ENCODE results near the gene KIAA1614. TPM values are rescaled to one million over a fixed set of nuclear protein-coding genes. Genes with fewer than 3 reads are reported as not detected.

KIAA1614 gene
- total RNA-seq, 1 donor from 2014 or later, result 3.6 TPM

DNA sequence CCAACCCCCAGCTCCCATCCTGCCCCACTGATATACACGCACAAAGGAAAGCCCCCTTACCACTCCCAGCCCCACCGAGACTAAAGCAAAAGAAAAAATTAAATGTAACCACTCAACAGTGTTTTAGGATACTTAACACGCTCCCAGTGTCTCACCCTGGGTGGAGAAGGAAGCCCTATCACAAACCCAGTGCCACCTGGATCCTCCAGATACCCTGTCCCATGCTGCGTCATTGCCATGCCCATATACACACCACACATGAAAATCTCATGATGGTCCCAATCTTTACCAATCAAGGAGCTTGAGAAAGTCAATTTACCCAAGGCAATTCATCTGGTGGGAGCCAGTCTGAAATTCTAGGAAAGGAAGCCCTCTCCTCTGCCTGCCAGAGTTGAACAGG, 11.2 kb downstream of the KIAA1614 start:
- DNase-seq (ENCODE audit: low read depth in 2 of 2), result no peak

DNA sequence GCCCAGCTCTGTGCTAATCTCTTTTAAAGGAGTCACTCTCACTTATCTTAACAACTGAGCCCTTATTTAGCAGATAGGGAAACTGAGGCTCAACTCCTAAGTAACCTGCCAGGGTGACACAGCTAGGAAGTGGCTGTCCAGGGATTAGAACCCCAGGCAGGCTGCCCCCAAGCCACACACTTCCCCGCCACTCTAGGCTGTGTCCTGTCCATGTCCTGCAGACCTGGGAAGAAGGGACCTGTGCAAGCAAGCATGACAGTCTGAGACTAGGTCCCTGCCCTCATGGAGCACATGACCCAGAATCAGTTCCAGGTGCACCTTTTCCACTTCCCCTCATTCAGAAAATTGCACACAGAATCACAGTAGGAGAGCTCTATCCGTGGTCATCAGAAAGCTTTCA, 12.2 kb downstream of the KIAA1614 start:
- DNase-seq (ENCODE audit: low read depth in 2 of 2), result no peak

DNA sequence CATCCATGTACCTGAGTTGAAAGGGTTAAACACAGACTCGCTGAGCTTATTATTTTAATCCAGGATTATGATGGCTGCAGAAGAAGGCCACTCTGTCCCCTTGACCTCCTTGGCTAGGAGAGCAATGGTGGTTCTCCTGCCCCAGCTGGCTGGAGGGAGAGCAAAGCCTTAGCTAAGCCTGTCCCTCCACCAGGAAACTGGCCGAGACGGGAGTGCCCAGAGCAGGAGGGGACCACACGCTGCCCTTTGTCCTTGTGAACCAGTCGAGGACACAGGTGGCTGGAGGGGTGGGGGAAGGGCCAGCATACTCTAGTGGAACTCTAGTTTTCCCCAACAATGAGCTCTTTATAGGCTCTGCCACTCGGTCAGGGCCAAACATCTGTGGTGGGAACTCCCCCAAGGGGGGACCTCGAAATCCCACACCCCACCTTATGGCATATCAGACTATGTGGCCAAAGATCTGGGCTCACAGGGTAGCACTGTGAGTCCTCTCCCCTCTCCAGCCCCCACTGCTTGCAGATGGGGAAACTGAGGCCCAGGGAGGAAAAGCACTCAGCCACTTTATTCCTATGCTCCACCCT, 12.9 kb downstream of the KIAA1614 start:
- DNase-seq (ENCODE audit: low read depth in 2 of 2), result no peak

DNA sequence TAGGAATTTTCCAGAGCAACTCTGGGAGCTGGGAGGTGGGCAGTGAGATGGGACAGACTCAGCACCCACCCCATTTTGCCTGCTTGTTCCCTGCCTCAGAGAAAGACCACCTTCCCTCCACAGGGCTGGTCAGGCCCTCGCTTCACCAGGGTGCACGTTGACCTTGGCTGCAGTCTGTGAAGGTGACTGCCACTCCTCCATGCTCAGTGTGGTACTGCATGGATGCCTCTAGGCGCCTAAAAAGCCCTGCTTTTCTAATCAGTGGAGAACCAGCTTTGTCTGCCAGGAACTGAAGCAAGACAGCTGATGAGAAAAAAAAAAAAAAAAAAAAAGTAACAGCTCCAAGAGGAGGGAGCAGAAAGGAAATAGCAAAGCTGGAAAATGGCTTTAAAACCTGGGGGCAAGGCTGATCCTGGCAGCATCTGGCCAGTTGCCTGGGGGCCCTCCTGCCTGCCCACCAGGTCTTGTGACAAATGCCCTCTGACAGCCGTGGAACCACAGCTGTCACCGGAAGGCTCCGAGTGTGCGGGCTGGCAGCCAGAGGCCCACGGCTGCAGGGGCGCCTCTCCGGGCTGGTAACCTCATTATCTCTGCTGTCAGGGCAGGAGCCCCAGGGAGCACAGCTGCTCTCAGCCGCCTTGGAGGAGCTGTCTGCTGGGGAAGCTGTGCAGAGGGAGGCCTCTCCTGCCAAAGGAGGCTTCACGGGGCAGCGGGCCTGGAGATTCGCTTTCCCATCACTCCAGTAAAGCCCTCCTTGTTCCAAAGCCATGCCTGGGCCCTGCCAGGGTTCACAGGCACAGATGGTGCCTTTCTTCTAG, 13.7 kb downstream of the KIAA1614 start:
- peak in 1 of 2 donors; percentile 20 for DNase-seq (ENCODE audit: low read depth in 2 of 2)

DNA sequence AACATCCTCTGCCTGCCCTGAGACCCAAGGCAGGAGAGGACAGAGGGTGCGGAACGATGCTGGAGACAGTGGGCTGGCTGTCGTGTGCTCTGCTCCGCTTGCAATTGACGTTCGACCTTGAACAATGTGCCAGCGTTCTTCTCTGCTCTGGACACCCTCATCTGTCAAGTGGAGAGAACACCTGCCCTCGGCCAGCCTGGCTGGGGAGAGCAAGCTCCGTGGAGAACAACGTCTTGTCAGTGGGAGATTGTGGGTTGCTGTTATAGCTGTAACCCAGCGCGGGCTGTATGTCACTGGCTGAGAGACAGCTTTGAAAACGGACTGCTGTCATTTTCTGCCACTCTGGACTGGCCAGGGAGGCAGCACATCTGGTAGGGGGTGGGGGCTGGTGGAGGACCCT, 14.7 kb downstream of the KIAA1614 start:
- DNase-seq (ENCODE audit: low read depth in 2 of 2), result no peak

DNA sequence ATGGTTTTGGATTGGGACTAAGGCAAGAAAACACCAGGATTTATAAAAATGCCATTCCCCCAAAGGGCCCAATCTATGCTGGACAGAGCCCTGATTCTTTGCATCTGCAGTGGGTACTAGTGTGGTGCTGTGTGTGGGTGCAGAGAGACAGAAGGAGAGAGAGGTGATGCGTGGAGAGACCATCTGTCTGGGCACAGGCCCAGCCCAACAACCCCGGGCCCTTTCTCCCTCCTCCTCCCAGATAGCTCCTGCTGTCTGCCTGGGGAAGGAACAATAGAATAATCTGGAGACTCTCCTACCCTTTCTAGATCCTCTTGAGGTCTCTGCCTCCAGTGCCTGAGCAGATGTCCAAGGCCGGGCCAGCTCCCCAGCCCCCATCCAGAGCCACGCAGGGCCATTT, 15.1 kb downstream of the KIAA1614 start:
- no peak for DNase-seq (ENCODE audit: low read depth in 2 of 2)

DNA sequence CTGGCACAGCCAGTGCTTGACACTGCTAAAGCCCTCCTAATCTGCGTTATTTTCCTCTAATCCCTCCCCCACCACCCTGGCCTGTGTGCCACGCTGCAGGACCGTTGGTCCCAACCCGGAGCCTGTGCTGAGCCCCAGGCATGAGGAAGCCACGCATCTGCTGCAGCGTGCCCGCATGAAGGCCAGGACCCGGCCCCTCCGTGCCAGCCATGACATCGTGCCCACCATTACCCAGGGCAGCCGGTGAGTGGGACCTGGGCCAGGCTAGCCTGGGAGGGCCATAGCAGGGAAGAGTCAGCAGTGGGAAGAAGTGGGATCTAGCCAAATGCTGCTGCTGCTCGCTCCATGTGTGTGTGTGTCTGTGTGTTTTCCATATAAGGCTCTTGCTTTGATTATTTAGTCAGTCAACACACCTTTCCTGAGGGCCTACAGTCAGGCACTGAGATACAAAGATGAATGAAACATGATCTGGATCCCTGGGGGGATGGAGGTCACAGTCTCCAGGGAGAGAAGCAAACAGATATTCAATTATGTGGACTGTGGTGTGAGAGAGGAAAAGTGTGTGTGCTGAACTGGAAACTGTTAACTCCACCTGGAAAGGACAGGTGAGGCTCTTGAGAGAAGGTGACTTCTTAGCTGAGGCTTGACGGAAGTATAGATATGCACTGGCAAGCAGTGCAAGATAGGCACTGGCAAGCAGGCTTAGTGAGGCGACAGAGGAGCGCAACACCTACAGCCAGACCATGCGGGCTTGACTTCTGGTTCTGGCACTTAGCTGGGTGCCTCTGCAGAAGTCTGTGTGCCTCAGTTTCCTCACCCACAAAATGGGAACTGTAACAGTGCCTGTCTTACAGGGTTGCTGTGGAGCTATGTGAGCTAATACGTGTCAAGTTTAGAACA, 15.9 kb downstream of the KIAA1614 start:
- no peak for DNase-seq (ENCODE audit: low read depth in 2 of 2)

DNA sequence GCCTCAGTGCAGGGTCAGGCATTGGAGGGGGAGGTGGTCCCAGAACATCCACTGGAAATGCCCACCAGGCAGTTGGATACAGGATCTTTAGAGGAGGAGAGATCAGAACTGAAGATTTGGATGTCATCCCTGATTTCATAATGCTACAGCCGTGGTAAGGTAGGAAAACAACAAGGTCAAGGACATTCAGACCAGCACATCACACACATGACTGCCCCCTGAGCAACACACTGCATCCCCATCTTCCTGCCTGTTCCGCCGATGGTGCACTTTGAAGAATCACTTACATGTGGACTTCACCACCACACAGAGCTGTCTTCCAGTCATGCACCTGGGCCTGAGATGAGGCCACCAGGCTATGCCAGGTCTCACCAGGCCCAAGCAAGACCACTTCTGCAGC, 16.7 kb downstream of the KIAA1614 start:
- no peak for DNase-seq (ENCODE audit: low read depth in 2 of 2)

DNA sequence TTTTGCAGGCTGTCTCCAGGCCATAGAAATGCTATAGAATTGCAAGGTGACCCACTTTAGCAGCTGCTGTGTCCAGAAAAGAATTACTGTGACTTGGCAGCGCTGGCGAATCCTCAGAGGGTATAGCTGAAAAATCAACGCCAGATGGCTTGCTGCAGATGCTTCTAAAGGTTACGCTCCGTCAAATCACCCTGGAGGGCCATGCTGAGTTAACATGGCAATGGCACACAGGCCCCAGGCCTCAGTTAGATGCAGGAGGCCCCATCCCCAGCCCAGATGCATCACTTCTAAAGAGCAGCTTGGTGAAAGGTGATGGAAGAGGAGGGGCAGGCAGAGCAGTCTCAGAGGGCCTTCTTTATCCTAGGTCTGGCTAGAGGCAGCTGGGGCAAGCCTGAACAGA, 18.0 kb downstream of the KIAA1614 start:
- no peak for DNase-seq (ENCODE audit: low read depth in 2 of 2)

DNA sequence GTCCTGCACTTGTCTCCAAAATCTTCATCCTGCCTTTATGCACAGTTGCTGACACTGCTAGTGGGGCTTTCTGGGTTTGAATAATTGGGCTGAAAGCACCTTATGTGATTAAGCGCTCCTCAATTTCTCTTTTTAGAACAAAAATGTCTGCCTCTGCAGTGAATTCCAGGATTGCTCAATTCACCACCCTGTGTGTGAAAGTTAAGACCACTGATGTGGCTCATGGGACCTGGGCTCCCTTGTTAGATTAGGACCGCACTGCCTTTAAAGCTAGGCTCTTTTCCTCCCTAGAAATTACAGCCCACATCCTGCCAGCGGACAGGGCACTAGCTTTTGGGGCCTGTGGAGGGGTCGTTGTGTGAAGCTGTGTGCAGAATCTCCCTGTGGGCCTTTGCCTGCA, 18.8 kb downstream of the KIAA1614 start:
- no peak for DNase-seq (ENCODE audit: low read depth in 2 of 2)

DNA sequence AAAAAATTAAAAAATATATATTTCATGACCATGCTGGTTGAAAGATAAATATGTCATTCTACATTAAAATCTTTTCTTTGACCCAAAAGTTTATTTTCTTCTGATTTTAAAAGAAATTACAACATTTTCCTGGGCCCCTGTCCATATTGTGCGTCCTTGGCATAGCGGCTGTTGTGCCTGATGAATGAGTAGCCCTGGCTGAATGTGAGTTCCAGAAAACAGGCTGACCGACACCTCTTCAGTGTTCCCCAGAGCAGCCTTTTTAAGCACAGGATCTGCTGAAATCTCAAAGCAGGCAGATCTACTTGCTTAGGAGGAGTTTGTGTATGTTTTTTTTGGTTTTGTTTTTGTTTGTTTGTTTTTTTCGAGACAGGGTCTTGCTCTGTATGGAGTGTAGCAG, 19.7 kb downstream of the KIAA1614 start:
- no peak for DNase-seq (ENCODE audit: low read depth in 2 of 2)

DNA sequence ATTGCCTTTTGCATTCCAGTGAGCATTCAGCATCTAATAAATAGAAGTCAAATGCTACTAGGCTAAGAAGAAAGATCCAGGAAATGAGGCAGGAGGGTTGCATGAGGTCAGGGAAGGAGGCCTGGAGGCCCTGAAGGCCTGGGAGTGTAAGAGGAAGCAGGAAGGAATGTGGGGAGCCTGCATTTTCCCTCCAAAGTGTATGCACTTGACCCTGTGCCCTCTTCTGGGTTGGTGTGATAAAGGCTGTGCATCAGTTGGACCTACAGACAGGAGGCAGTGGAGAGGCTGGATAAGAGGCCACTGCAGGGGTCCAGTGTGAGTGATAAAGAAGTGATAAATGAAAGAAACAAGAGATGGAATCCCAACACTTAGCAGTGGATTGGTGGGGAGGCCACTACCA, 20.4 kb downstream of the KIAA1614 start:
- DNase-seq (ENCODE audit: low read depth in 2 of 2), result no peak

DNA sequence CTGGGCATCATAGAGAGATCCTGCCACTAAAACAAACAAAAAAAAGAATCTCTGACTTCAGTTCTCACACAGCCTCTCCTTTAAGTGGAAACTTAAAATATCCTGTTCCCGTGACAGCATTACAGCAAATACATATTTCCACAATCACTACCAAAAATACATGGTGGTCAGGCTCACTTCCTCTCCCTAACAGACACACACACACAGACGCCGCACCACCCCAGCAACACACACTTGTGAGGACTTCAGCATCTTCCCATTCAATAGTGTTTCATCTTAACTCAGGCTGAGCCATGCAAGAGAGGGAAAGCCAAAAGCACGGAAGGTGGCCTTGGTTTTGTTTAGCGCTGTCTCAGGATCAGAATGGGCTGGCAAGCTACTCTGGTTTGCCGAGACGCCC, 21.9 kb downstream of the KIAA1614 start:
- no peak for DNase-seq (ENCODE audit: low read depth in 2 of 2)

DNA sequence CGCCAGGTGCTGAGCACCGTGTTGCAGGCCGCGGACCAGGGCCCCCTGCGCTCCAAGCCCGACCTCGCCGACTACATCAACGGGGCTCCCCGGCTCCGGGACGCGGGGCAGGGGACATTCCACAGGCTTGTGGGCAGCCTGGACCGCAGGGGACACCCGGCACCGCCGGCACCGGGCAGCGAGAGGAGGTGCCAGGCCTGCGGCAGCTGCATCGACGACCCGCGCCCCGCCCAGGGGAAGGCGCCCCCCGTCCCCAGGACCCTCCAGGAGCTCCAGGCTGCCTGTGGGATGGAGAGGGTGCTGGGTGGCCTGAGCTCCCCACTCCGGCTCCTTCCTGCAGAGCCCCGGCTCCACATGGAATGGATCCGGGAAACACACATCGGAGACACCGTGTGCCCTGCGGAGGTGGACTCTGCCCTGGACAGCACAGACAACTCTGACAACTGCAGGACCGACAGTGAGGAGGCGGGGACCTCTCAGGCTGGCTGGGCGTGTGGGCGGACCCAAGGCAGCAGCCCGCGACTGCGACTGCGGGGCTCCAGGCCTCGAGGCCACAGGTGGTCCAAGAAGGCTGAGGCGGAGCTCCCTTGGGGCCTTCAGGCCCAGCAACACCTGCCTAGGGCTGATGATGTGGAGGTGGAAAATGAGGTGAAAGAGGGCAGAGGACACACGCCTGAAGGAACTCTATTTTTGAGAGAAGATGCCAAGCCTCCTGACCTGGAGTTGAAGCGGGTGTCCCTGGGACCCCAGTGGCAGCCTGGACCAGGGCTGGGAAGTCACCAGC, 22.8 kb downstream of the KIAA1614 start:
- no peak for DNase-seq (ENCODE audit: low read depth in 2 of 2)

DNA sequence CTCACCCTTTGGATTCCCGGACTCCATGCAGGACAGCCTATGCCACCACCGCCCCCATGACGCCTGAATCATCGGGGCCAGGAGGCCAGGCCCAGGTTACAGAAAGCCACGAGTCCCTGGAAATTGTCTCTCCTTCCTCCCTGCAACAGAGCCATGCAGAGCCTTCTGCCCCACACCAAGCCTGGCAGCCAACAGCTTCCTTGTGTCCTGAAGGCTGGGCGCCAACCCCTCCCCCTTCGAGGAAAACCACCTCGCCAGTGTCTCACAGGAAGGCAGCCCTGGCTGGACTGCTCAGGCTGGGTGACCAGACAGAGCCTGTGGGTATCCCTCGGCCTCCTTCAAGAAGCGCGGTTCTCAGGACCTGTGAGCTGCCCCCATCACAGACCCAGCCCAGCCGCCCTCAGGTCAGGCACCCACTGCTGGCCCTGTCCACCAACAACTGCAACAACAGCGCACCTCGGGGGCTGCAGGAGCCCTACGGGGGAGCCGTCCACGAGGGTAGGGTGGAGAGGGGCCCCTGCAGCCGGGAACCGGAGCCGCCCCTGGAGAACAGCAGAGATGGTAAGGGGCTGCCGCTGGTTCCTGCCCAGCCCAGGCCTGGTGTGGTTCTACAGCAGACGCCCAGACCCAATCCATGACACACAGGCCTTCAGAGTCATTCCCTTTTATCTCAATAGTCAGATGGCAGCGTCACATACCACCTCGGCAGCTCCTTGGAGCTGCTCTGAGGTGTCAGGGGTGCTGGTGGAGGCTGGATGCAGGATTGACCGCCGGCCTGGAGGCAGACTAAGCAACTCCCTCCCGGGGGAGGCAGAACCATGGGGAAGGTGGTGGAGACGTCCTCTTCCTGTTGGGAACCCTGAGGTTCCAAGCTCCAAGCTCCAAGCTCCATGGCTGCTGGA, 23.7 kb downstream of the KIAA1614 start:
- no peak for DNase-seq (ENCODE audit: low read depth in 2 of 2)

DNA sequence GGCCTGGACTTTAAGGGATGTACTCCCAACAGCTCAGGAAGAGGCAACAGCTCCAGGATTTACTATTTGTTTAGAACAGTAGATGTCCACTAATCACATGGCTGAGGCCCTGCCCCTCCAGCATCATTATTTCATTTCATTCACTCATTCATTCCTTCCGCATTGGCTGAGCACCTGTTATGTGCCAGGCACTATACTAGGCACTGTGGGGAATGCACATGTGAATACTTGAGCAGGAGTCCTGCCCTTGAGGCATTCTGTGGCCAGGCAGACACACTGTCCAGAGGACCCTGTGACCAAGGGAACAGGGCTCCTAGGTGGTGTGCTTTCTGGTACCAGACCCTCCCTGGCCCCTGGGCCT, 24.3 kb downstream of the KIAA1614 start:
- DNase-seq (ENCODE audit: low read depth in 2 of 2), result no peak

DNA sequence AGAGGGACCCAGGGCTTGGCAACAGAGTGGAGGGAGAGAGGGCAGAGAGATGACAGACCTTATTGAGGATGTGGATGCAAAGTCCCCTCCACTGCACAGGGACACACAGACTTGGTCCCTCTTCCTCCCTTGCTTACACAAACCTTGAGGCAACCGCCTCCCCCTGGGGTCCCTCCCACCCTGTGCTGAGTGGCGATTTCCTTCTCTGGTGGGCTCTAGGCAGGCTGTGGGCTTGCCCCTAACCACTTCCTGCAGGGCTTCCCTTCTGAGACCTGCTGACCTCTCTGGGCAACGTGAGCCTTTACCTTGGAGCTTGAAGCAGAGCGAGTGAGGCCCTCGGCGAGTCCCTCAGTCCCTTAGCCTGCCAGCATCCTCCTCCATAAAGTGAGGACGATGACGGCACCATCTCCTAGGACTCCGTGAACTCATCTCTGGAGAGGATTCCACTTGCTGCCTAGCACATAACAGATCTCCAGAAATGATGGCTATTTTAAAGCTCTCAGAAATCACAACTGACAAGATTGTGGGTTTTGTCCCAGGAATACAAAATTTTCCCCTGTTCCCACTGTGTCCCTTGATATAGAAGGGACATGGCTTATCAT, 25.0 kb downstream of the KIAA1614 start:
- DNase-seq (ENCODE audit: low read depth in 2 of 2), result no peak

DNA sequence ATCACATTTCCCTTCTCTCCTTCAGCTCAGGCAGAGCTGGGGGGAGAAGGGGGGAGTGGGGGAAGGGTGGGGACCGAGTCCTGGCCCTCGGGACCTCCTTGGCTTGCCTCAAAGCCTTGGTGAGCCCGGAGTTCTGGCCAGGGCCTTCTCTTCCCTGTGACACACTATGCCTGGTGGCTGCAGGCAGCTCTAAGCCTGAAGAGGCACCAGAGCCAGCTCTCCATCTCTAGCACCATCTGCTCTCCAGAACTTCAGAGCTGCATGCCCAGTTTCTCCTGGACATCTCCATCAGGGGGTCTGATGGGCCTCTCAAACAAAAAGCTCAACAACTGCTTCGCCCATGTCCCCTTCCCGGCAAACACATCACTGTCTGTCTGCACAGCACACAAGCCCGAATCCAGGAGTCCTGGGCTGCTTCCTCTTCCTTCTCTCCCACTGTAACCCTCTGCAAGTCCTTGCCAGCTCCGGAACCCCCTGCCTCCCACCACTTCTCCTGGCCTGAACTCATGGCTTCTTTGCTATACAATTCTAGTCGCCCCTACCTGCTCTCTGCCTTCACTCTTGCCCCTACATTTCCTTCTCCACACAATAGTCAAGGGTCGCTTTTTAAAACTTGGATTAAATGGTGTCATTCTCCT, 26.5 kb downstream of the KIAA1614 start:
- DNase-seq (ENCODE audit: low read depth in 2 of 2), result no peak

DNA sequence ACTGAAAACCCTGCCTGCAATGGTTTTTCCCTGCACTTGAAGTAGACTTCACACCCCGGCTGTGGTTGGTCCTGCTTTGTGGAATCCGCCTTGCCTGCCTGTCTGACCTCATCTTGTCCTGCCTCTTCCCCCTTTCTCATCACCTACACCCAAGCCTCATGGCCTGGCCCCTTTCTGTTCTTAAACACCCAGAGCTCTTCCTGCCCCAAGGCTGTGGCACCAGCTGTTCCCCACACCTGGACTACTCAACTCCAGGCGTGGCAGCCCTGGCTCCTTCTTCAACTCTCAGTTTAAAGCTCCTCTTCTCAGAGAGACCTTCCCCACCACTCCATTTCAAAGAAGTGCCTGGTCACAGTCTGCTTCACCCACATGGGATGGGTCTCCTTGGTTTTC, 27.0 kb downstream of the KIAA1614 start:
- DNase-seq (ENCODE audit: low read depth in 2 of 2), result no peak

DNA sequence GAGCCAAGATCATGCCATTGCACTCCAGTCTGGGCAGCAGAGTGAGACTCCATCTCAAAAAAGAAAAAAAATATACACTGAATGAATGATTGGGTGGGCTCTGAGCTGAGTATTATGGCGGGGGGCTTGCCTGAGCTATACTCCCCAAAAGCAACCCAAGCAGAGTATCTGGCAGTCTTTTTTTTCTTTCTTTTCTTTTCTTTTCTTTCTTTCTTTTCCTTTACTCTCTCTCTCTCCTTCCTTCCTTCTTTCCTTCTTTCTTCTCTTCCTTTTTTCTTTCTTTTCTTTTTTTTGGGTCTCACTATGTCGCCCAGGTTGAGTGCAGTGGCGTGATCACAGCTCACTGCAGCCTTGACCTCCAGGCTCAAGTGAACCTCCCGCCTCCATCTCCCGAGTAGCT, 27.7 kb downstream of the KIAA1614 start:
- no peak for DNase-seq (ENCODE audit: low read depth in 2 of 2)
